NCI-H446 treated with DMSO at 0.1 percent for 48 hours (cell line): ENCODE measurements around the gene TBC1D5.

Experiments
- DNase-seq: peaks from one replicate; lab custom pipeline; 2025; lab: John Stamatoyannopoulos, UW

Gene TBC1D5

GRCh38 chr3:17469954-17470353, 272.5 kb downstream of the TBC1D5 start:
- no peak for DNase-seq

GRCh38 chr3:17469520-17469919, 272.9 kb downstream of the TBC1D5 start:
- peak; percentile 1 for DNase-seq

- DNase-seq, result no peak
Observed at GRCh38 chr3:17466028-17466427, 276.4 kb downstream of the TBC1D5 start.

- DNase-seq, result no peak
Observed at GRCh38 chr3:17459470-17459993, 282.9 kb downstream of the TBC1D5 start.

- no peak for DNase-seq
Observed at GRCh38 chr3:17456650-17457049, 285.8 kb downstream of the TBC1D5 start.

GRCh38 chr3:17456046-17456445, 286.4 kb downstream of the TBC1D5 start:
- DNase-seq, result no peak

- DNase-seq, result no peak
Observed at GRCh38 chr3:17444865-17445264, 297.6 kb downstream of the TBC1D5 start.

GRCh38 chr3:17443142-17443541, 299.3 kb downstream of the TBC1D5 start:
- no peak for DNase-seq

- no peak for DNase-seq
Observed at GRCh38 chr3:17442332-17443049, 299.9 kb downstream of the TBC1D5 start.

GRCh38 chr3:17433876-17434275, 308.6 kb downstream of the TBC1D5 start:
- DNase-seq, result no peak

- DNase-seq, result no peak
Observed at GRCh38 chr3:17432236-17432635, 310.2 kb downstream of the TBC1D5 start.

GRCh38 chr3:17431484-17432045, 310.9 kb downstream of the TBC1D5 start:
- no peak for DNase-seq

- peak; percentile 15 for DNase-seq
Observed at GRCh38 chr3:17431004-17431403, 311.4 kb downstream of the TBC1D5 start.

- peak; percentile 10 for DNase-seq
Observed at GRCh38 chr3:17430582-17430981, 311.8 kb downstream of the TBC1D5 start.

GRCh38 chr3:17423786-17424536, 318.5 kb downstream of the TBC1D5 start:
- peak; percentile 46 for DNase-seq

GRCh38 chr3:17422636-17423035, 319.8 kb downstream of the TBC1D5 start:
- no peak for DNase-seq

- no peak for DNase-seq
Observed at GRCh38 chr3:17420668-17421067, 321.8 kb downstream of the TBC1D5 start.

GRCh38 chr3:17412950-17413530, 329.4 kb downstream of the TBC1D5 start:
- DNase-seq, result peak; percentile 19

- DNase-seq, result no peak
Observed at GRCh38 chr3:17411157-17411877, 331.1 kb downstream of the TBC1D5 start.

- DNase-seq, result no peak
Observed at GRCh38 chr3:17407576-17407975, 334.9 kb downstream of the TBC1D5 start.

- no peak for DNase-seq
Observed at GRCh38 chr3:17404548-17404947, 337.9 kb downstream of the TBC1D5 start.

GRCh38 chr3:17402442-17402841, 340.0 kb downstream of the TBC1D5 start:
- DNase-seq, result no peak
